HG03095 (cell line): ENCODE measurements around the gene JMJD1C.

Source experiments
- ATAC-seq: cut with Tn5 transposase; IDR thresholded peaks from one replicate; pipeline ENCODE4 v1.9.1; 2021; ENCODE audit warnings: moderate library complexity; ENCODE audit not compliant: unreplicated experiment

The JMJD1C gene

DNA sequence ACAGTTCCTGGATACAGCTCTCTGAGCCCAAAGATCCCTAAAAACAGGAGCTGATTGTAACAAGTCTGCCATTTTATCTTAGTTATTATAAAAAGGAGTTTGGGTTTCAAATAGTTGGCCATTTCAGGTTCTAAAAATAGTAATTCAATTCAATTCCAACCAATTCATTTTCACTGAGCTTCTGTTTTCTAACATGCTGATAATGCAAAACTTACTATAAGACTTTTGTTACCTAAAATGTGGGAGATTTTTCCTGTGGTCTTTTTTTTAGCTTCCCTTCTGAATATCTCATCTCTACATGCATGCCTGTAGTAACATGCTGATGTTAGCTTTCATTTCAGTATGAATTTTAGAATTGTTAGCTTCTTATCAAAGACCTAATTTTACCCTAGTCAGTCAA is 319.3 kb downstream of the JMJD1C start:
- no peak for ATAC-seq

- ATAC-seq: no peak
These were observed 320.0 kb downstream of the JMJD1C start for GRCh38 chr10:63145782-63146181.

DNA sequence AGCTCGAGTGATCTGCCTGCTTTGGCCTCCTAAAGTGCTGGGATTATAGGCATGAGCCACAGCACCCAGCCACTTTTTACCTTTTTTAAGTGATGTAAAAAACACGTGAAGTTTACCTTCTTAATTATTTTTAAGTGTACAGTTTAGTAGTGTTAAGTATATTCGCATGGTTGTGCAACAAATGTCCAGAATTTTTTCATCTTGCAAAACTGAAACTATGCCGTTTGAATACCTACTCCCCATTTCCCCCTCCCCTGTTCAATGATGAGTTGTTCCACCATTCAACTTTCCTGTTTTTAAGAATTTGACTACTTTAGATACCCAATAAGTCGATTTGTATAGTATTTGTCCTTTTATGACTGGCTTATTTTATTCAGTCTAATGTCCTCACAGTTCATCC is 321.8 kb downstream of the JMJD1C start:
- ATAC-seq: no peak

- no peak for ATAC-seq
These were observed 323.6 kb downstream of the JMJD1C start for GRCh38 chr10:63142136-63142535.

GRCh38 chr10:63140077-63140476 is 325.7 kb downstream of the JMJD1C start:
- no peak for ATAC-seq

- no peak for ATAC-seq
These were observed 328.5 kb downstream of the JMJD1C start for GRCh38 chr10:63137306-63137705.

GRCh38 chr10:63133821-63134557 is 331.8 kb downstream of the JMJD1C start:
- ATAC-seq: no peak

DNA sequence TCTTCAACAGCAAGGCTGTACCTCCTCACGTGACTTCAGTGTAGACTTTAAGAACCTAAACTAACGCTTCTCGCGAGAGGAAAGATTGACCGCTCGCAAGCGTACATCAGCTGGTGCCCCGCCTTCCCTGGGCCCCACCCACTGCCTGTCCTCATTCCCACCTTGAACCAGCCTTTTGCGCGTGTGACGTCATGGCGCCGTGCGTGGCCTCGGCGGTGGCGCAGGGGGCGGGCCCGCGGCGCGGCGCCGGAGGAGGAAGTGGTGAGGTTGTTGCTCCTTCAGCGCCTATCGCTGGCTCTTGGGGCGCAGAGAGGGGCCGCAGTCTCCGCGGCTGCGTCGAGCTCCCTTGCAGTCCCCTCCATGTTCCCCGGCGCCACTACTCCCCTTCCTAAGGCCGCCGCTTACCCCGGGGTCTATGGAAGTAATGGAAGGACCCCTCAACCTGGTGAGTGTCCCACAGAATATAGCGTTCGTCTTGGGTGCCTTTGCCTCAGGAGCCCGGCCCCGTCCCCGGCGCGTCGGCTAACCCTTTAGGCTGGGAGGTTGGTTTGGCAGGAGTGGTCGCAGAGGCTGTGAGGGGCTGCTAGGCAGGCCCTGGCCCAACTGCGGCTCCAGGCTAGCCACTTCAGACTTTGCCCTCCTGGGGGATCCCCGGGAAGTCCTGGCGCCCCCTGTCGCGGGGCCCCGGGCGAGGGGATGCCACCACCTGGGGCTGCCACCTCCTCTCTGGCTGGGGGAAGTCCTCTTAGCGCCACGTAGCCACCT is 332.5 kb downstream of the JMJD1C start, which contains the start of gene NRBF2:
Gene NRBF2, plus strand, starts transcription at position 273 of the 765 bp plus-strand sequence. Its CDS starts 143 bp downstream, at position 416.
- peak; percentile 94 for ATAC-seq

- no peak for ATAC-seq
These were observed 333.1 kb downstream of the JMJD1C start for GRCh38 chr10:63132651-63133055.

DNA sequence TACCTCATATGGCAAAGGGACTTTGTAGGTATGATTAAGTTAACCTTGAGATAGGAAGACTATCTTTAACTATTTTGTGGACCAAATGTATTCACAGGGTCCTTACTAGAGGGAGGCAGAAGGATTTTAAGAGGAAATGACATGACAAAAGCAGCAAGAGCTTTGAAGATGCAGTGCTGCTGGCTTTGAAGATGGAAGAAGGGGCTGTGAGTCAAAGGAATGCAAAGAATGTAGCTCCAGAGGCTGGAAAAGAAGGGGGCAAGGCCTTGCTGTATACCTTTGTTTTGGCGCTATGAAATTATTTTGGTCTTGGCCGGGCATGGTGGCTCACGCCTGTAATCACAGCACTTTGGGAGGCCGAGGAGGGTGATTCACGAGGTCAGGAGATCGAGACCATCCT is 335.9 kb downstream of the JMJD1C start:
- no peak for ATAC-seq

DNA sequence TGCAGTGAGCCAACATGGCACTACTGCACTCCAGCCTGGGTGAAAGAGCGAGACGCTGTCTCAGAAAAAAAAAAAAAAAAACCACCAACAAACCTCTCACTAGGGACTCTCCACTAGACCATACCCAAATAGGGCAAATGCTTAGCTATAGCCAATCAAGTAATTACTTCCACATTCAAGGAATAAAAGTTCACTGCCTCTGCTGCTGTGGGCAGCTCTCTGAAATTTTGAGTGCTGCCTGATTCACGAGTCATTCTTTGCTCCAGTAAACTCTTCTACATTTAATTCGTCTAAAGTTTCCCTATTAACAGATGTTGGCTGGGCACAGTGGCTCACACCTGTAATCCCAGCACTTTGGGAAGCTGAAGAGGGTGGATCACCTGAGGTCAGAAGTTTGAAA is 337.3 kb downstream of the JMJD1C start:
- ATAC-seq: no peak

DNA sequence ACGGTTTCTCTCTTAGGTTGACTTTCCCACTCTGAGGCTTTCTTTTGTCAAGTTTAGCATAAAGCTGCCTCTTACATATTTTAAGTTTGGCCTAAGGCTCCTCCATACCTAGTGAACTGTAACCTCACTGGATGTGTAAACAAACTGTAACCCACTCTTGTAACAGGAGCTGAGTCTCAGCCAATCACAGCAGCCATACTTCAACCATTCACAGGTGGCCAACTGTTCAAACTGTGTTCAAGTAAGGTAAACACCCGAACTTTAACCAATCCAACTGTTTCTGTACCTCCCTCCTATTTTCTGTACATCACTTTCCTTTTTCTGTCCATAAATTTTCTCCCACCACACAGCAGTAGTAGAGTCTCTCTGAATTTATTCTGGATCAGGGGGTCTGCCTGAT is 340.3 kb downstream of the JMJD1C start:
- ATAC-seq: no peak

DNA sequence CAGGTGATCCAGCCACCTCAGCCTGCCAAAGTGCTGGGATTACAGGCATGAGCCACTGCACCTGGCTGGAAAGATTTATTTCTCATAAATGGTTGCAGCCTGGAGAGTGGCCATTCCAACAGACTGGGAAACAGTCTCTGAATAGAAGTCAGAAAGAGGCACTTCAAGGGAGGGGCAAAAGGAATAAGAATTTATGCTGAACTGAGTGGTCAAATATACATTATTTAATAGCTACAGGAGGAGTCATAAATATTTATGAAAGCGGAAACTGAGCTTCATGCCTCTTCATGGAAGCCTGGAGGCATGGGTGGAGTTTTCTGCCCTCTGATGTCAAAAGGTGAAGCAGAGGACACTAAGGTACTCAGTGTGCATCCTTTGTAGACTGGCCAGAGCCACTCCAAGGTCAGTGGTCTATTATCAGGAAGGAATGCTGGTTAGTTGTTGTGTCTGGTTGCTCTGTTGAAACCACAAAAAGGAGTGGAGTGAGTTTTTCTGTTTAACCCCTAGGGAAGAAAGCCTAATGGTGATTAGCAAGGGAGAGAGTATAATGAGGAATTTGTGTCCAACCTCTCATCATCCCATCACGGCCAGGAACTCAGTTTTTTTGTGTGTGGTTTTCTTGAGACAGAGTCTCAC is 341.9 kb downstream of the JMJD1C start:
- no peak for ATAC-seq

DNA sequence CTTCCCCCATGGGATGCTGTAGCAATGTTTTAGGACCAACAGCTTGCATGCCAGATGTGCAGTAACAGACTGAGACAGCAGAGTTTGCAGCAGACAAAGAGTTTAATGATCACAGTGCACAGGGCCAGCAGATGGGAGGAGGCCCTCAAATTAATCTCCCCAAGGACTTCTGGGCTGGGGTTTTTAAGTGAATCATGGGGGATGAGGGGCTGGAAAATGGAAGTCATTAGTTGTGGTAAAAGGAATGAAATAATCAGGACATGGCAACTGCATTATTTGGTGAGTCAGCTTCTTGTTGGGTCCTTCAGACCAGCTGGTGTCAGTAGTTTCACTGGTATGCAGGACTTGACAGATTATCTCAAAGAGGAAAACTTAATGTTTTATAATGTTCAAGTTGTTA is 345.2 kb downstream of the JMJD1C start:
- ATAC-seq: no peak

- no peak for ATAC-seq
These were observed 346.7 kb downstream of the JMJD1C start for GRCh38 chr10:63119041-63119440.
